GM18858 (cell line): ENCODE results near the gene SLC16A3.

Experiments
- ATAC-seq: cut with Tn5 transposase; IDR thresholded peaks from one replicate; pipeline ENCODE4 v1.9.1; 2021; ENCODE audit not compliant: unreplicated experiment

SLC16A3 gene

GRCh38 chr17:82235056-82235774 lies 6.4 kb downstream of the SLC16A3 start:
- no peak for ATAC-seq

- ATAC-seq = no peak
Measured at GRCh38 chr17:82235775-82236141, 6.9 kb downstream of the SLC16A3 start.

GRCh38 chr17:82236142-82236971 lies 7.5 kb downstream of the SLC16A3 start:
- ATAC-seq = no peak

GRCh38 chr17:82237083-82237745 lies 8.4 kb downstream of the SLC16A3 start:
- ATAC-seq = no peak

- ATAC-seq = no peak
Measured at GRCh38 chr17:82237746-82238471, 9.1 kb downstream of the SLC16A3 start.

GRCh38 chr17:82238472-82239201 lies 9.8 kb downstream of the SLC16A3 start:
- ATAC-seq = no peak

- no peak for ATAC-seq
Measured at GRCh38 chr17:82239401-82239925, 10.6 kb downstream of the SLC16A3 start.

GRCh38 chr17:82239926-82240505 lies 11.2 kb downstream of the SLC16A3 start:
- ATAC-seq = no peak

- ATAC-seq = no peak
Measured at GRCh38 chr17:82240506-82241182, 11.8 kb downstream of the SLC16A3 start.

- ATAC-seq = no peak
Measured at GRCh38 chr17:82241183-82241925, 12.5 kb downstream of the SLC16A3 start.

GRCh38 chr17:82241926-82242697 lies 13.3 kb downstream of the SLC16A3 start:
- ATAC-seq = no peak

GRCh38 chr17:82242698-82242976 lies 13.8 kb downstream of the SLC16A3 start:
- ATAC-seq = no peak

GRCh38 chr17:82242977-82243647 lies 14.3 kb downstream of the SLC16A3 start:
- ATAC-seq = no peak

GRCh38 chr17:82243648-82244412 lies 15.0 kb downstream of the SLC16A3 start:
- ATAC-seq = no peak

GRCh38 chr17:82244413-82245133 lies 15.7 kb downstream of the SLC16A3 start:
- no peak for ATAC-seq
